GM21825 (cell line): ENCODE measurements around the gene RAMP2.
A peak's percentile ranks its signal among the peaks of the same experiment; 100 is the strongest.
"Not testable (repeated sequence)": the region's sequence is repeated elsewhere in the genome, so short reads cannot be mapped to it uniquely, and the experiment has no call there.

Source experiments
- ATAC-seq: cut with Tn5 transposase; IDR thresholded peaks from one replicate; pipeline ENCODE4 v1.9.1; 2021; ENCODE audit warnings: mild to moderate bottlenecking, moderate library complexity; ENCODE audit not compliant: unreplicated experiment

Gene RAMP2

DNA sequence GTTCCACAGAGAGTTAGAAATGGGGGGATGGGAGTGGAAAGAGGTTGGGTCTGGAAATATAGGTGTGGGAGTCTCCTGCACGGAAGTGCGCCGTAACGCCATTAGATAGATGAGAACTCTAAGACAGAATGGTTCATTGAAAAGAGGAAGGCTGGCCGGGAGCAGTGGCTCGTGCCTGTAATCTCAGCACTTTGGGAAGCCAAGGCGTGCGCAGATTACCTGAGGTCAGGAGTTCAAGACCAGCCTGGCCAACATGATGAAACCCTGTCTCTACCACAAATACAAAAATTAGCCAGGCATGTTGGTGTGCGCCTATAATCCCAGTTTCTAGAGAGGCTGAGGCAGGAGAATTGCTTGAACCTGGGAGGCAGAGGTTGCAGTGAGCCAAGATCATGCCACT, 7.0 kb downstream of the RAMP2 start:
- not testable (repeated sequence) for ATAC-seq

DNA sequence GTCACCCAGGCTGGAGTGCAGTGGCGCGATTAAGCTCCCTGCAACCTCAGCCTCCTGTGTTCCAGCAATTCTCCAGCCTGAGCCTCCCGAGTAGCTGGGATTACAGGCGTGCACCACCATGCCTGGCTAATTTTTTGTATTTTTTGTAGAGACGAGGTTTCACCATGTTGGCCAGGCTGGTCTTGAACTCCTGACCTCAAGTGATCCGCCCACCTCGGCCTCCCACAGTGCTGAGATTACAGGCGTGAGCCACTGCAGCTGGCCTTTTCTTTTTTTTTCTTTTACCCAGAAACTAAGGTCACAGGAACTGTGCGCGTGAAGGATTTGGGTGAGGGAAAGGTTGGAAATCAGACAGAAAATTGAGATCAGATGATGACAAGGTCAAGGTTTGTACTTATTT, 8.9 kb downstream of the RAMP2 start:
- ATAC-seq: not testable (repeated sequence)

DNA sequence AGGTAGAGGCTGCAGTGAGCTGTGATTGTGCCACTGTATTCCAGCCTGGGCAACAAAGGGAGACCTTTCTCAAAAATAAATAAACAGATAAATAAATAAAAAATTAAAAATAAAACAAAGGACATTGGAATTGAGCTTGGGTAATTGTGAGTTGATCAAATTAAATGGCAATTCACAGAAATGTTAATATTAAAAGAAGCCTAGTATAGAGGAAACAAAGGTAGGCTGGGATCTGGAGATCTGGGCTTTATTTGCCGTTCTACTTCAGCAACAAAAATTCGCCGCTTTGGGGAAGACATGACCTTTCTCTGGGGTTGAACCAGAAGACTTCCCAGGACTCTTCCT, 11.9 kb downstream of the RAMP2 start:
- ATAC-seq: no peak

DNA sequence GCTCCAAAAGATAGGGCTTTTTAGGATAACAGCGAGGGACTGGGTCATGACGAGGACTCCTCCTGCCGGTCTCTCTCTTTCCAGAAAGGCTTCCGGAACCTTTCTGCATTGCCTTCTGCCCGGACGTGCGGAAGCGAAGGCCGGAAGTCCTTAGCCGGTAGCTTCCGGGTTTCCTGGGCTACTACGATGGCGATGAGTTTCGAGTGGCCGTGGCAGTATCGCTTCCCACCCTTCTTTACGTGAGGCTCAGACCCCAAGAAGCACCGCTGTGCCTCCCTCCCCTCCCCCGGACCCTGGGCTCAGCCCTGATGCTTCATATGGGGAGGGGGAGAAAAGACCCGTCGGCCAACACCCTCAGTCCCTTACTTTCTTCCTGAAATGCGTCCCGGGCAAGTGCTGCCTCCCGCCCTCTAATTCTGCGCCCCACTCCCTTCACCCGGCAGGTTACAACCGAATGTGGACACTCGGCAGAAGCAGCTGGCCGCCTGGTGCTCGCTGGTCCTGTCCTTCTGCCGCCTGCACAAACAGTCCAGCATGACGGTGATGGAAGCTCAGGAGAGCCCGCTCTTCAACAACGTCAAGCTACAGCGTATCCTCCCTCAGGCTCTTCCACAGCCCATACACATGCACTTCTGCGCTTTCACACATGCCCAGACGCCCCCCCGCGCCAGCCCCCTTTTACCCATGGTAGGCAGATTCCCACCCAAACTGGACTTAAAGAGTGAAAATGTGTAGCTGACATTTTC, 12.4 kb downstream of the RAMP2 start, which contains the start of gene VPS25:
VPS25 (plus strand) TSS at position 160 of the 746 bp plus-strand sequence; CDS start at position 187, 27 bp downstream.
- peak; percentile 77 for ATAC-seq

DNA sequence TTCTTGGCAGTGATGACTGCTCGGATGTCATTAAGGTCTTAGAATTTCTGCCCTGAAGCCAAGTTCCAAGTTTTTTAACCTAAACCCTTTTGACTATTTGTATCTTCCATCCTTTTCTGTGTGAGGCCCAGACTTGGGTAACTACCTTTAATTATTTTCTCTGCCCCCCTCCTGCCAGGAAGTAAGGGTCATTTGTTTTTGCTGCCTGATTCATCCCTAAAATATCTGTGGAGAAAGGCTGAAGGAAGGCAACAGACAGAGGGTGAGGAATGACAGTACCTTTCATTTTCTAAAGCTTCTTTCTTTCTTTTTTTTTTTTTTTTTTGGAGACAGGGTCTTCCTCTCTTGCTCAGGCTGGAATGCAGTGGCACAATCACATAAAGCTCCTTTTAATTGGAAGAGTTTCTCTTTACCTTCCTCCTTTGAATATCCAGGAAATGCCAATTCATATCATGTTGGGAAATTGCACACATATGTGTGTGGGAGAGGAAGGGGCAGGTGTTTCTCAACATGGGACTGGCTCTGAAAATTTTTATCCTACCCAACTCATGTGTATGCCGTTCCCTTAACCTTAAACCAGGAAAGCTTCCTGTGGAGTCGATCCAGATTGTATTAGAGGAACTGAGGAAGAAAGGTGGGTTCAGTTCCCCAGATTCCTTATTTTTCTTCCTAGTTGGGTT, 13.2 kb downstream of the RAMP2 start:
- ATAC-seq: no peak

DNA sequence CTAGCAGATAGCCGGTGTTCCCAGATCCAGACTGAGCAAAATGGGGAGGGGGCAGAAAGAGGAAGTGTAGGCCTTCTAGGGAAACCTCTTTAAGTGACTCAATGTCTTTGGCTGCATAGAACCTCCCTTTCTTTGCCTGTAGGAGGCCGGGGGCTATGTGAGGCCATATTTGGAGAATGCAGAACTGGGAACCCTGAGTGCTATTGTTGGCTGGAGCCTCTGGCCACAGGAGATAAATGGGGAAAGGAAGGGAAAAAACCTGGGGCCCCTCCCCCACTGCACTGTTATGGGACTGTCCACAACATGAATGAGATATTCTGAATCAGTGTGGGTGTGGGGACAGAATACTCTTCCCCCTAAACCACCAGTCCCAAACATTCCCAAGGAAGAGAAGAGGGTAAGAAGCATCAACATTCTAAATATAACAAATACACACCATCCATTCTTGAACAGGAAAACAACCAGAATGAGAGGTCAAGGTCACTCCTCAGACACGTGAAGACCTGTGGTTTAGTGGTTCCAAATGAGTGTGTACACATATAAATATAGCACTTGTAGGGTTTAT, 14.6 kb downstream of the RAMP2 start:
- ATAC-seq: no peak

DNA sequence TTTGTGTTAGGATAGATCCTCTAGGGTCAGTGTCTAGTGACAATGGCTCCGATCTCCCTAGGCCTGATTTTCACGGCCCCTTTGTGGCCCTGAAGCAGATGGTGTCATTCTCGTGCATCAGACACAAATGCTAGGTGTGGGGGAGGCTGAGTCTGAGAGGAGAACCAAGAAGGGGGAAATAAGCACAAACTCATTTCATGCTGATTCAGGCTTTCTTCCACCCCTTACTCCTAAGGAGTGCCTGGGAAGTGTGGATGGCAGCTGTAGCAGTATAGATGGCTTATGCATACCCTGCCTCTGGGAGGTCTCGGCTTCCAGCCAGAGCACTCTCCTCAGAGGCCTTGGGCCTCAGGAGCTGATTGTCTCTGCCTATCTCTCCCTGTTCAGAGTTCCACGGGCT, 17.5 kb downstream of the RAMP2 start:
- ATAC-seq: no peak

DNA sequence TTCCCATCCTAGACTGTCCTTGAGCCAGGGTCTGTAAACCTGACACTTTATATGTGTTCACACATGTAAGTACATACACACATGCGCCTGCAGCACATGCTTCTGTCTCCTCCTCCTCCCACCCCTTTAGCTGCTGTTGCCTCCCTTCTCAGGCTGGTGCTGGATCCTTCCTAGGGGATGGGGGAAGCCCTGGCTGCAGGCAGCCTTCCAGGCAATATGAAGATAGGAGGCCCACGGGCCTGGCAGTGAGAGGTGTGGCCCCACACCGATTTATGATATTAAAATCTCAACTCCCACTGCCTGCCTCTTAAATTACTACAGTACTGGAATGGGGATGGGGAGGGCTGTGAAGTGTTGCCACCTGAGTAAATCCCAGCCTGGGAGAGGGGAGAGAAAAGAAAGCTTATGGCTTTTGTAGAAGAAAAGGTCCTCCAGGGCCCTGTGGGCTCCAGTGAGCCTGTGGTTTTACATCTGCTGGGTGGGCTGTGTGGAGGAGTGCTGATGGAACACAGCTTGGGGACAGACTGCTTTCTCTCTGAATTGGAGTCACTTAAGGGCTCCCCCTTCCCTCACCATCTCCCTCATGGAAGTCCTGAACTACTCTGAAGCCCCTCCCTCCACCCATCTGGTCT, 18.4 kb downstream of the RAMP2 start:
- ATAC-seq: no peak

DNA sequence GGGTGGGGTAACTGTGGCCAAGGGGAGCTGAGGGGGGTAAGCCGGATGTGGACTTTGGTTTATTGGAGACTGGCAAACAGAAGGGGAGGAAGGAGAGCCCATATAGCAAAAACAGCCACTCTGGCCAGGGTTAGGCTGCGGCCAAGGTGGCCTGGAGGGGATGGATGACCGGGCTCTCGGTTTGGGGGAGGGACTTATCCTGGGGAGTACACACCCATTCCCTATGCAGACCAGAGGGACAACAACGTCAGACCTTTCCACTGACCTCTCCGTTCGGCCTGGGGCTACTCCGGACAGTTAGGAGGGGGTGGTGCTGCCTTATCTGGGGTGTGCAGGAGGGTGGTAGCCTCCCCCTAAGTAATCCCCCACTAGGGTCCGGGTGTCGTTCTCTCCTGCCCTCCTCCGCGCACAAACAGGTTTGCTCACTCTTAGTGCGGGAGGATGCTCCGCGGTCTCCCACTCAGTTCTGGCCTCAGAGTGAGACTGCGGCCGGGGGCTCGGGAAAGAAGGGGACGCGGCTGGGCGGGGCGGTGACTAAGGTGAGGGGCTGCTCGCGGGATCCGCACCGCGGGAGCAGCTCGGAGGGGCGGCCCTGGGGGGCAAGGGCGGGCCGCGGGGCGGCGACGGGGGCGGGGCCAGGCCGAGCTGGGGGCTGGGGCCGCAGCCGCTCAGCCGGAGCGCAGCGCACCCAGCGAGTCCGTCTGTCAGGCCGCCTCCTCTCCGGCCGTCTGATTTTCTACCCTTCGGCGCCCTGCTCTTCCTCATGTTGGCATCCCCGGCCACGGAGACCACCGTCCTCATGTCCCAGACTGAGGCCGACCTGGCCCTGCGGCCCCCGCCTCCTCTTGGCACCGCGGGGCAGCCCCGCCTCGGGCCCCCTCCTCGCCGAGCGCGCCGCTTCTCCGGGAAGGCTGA, 19.2 kb downstream of the RAMP2 start, which contains the start of gene WNK4:
WNK4 (plus strand) TSS at position 675 of the 915 bp plus-strand sequence; CDS start at position 764, 89 bp downstream.
- ATAC-seq: no peak

DNA sequence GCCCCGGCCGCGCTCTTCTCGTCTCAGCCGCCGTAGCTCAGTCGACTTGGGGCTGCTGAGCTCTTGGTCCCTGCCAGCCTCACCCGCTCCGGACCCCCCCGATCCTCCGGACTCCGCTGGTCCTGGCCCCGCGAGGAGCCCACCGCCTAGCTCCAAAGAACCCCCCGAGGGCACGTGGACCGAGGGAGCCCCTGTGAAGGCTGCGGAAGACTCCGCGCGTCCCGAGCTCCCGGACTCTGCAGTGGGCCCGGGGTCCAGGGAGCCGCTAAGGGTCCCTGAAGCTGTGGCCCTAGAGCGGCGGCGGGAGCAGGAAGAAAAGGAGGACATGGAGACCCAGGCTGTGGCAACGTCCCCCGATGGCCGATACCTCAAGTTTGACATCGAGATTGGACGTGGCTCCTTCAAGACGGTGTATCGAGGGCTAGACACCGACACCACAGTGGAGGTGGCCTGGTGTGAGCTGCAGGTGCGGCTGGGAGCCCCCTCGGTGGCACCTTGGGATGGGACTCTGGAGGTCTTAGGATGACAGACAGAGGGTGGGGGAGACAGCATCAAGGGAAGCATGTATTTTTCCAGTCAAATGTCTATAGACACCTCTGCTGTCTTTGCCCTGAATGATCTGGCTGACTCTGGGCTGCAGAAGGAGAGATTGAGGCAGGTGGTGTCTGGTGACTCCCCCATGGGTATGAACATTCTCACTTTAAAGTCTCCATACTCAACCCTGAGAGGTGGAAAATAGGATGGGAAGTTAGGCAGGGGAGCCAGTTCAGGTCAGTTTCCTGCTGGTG, 20.0 kb downstream of the RAMP2 start:
- no peak for ATAC-seq

DNA sequence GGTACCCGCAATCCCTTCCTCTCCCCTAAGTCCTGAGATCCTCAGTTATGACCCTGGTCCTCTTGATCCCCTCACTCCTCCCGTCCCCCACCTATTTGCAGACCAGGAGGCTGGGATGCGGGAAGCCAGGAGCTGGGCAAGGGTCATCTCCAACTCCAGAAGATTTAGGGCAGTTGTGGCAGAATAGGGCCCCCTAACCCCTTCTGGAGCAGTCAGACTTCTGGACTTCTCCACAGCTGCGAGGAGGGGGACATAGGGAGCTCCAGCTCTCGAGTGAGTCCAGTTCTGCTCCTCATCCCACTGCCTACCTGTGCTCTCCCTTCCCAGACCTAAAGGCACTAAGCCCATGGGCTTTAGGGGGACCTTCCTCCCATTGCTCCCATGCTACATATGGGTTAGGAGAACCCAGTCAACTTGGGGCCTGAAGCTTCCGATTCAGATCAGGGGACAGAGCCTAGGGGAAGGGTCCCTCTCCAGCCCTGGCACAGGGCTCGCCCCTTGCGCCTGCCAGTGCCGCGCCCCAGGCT, 20.7 kb downstream of the RAMP2 start:
- ATAC-seq: no peak

DNA sequence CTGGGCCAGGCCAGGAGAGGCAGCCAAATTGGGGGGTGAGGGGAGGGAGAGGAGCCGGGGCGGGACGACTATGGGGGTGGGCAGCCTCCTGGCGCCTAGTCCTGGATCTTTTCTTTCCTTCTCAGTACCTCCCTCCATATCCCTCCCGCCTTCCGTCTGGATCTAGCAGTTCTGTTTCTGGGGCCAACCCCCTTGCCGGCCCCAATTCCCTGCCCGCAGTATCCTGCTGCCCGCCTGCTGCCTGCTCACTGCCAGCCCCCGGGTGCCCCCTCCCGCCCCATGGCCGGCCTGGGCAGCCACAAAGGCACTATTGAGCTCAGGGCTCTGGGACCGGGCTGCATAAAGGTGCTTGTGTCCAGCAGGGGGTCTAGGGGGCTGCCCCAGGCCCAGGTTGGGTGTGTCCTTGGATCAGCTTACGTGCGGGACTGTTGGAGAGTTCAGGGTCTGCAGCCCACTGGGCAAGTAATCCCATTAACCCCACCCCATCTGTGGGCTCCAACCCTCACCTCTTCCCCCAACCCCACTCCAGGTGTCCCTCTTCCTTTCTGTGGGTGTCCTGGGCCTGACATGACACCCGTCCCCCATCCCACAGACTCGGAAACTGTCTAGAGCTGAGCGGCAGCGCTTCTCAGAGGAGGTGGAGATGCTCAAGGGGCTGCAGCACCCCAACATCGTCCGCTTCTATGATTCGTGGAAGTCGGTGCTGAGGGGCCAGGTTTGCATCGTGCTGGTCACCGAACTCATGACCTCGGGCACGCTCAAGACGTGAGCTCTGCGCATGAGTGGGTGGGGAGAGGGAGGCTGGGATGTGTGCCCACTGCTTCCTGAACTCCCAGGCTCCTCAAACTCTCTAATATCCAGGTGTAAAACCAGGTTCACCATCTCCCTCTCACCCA, 21.4 kb downstream of the RAMP2 start:
- ATAC-seq: no peak

DNA sequence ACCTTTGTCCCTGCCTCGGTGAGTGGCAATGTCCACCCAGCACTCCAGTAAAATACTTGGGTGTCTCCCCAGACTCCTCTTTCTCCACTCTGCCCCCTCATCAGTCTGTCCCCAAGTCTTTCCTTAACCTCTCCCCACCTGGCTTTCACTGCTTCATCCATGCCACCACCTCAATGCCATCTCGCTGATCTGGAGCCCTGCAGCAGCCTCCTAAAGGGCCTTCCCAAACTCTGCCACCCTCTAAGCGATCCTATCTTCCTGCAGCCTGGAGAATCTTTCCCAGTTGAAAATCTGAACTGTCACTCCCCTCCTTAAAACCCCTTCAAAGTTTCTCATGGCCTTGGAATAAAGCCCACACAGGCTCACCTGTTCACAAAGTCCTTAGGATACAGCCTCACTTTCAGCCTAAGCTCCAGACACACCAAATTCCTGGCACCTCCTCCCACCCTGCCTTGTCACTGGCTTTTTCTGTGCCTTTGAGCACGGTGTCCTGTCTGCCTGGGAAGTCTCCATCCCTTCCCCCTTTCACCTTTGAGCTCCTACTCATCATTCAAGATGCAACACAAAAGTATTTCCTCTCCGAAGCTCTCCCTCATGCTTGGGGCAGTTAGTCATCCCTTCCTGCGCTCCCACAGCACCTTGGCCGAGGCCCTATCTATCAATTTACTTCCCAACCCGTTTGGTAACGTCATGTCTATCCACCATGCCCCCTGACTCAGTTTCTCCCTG, 22.2 kb downstream of the RAMP2 start:
- no peak for ATAC-seq

DNA sequence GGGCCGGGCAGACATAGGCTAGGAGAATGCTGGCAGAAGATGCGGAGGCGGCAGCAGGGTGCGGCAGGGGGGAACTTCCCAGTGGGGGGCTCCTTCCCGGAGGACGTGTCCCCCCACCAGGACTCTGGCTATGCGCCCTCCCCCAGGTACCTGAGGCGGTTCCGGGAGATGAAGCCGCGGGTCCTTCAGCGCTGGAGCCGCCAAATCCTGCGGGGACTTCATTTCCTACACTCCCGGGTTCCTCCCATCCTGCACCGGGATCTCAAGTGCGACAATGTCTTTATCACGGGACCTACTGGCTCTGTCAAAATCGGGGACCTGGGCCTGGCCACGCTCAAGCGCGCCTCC, 22.7 kb downstream of the RAMP2 start:
- no peak for ATAC-seq

DNA sequence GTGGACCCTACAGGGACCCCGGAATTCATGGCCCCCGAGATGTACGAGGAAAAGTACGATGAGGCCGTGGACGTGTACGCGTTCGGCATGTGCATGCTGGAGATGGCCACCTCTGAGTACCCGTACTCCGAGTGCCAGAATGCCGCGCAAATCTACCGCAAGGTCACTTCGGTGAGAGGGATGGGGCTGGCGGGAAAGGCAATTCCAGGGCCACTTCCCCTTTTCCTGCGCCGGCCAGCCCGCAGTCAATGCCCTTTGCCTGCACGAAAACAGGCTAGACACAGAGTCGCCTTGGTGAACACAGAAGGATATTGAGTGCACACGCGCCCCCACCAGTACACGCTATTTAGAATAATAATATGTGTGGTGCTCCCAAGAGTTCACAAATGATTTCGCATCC, 23.4 kb downstream of the RAMP2 start:
- no peak for ATAC-seq

DNA sequence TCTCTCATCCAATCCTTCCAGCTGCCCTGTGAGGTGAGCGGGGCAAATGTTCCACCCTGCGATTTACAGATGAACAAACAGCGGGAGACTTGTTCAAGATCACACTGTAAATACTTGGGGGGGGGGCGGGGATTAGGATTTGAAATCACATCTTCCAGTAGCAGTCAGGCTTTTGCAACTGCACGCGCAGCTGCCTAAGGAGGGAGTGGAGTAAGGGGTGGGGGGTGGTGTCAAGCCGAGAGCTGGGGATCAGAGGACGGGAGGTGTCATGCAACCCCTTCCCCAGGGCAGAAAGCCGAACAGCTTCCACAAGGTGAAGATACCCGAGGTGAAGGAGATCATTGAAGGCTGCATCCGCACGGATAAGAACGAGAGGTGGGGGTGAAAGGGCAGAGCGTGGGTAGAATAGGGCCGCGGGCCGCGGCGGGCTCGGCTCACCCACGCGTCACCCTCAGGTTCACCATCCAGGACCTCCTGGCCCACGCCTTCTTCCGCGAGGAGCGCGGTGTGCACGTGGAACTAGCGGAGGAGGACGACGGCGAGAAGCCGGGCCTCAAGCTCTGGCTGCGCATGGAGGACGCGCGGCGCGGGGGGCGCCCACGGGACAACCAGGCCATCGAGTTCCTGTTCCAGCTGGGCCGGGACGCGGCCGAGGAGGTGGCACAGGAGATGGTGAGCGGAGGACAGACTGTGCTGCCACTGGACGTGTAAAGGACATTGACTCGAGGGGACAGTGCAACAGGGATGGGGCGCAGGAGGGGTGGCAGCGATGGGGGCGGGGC, 24.0 kb downstream of the RAMP2 start:
- no peak for ATAC-seq

DNA sequence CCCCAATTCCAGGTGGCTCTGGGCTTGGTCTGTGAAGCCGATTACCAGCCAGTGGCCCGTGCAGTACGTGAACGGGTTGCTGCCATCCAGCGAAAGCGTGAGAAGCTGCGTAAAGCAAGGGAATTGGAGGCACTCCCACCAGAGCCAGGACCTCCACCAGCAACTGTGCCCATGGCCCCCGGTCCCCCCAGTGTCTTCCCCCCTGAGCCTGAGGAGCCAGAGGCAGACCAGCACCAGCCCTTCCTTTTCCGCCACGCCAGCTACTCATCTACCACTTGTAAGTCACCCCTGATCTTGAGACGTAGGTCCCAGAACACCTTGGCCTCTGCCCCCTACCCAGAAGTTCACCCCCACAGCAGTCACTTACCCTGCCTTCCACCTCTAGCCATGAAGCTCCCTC, 26.2 kb downstream of the RAMP2 start:
- no peak for ATAC-seq
